HTERT RPE-1 (cell line): ENCODE data around the gene NUP62.

Experiments used
- in situ Hi-C: fragments of 300-500 bp; cut with MboI; formaldehyde crosslinking; loops from 4 replicates; pipeline ENCODE4 v1.14.3; 2020; ENCODE audit warnings: low sequenced_read_pairs

Gene NUP62

GRCh38 chr19:49882643-49883042 is 46.7 kb downstream of the NUP62 start:
- in situ Hi-C loops = no loop called here

- in situ Hi-C loops = no loop called here
Observed at GRCh38 chr19:49881672-49882394, 47.5 kb downstream of the NUP62 start.

- in situ Hi-C loops = no loop called here
Observed at GRCh38 chr19:49881186-49881585, 48.1 kb downstream of the NUP62 start.

- in situ Hi-C loops = no loop called here
Observed at GRCh38 chr19:49880162-49880869, 49.0 kb downstream of the NUP62 start.

- in situ Hi-C loops = no loop called here
Observed at GRCh38 chr19:49879243-49879963, 49.9 kb downstream of the NUP62 start.

- in situ Hi-C loops = no loop called here
Observed at GRCh38 chr19:49878744-49879070, 50.6 kb downstream of the NUP62 start.

- in situ Hi-C loops = no loop called here
Observed at GRCh38 chr19:49877879-49878743, 51.2 kb downstream of the NUP62 start.

GRCh38 chr19:49877020-49877878 is 52.1 kb downstream of the NUP62 start, which contains the start of the genes AKT1S1 and TBC1D17:
Gene AKT1S1 (minus strand): TSS chr19:49877355. CDS start chr19:49873295, 4,060 bp downstream.
Gene TBC1D17 (plus strand): TSS chr19:49877702. CDS start chr19:49877724, 22 bp downstream.
- in situ Hi-C loops = no loop called here

- in situ Hi-C loops = no loop called here
Observed at GRCh38 chr19:49876422-49877019, 52.8 kb downstream of the NUP62 start.

GRCh38 chr19:49875857-49876421 is 53.4 kb downstream of the NUP62 start:
- in situ Hi-C loops = no loop called here

GRCh38 chr19:49875177-49875576 is 54.1 kb downstream of the NUP62 start:
- in situ Hi-C loops = no loop called here

GRCh38 chr19:49874503-49875157 is 54.7 kb downstream of the NUP62 start:
- in situ Hi-C loops = no loop called here

- in situ Hi-C loops = no loop called here
Observed at GRCh38 chr19:49873834-49874233, 55.5 kb downstream of the NUP62 start.

- in situ Hi-C loops = no loop called here
Observed at GRCh38 chr19:49873129-49873521, 56.2 kb downstream of the NUP62 start.

GRCh38 chr19:49872245-49873128 is 56.8 kb downstream of the NUP62 start:
- in situ Hi-C loops = no loop called here

GRCh38 chr19:49871349-49871985 is 57.8 kb downstream of the NUP62 start:
- in situ Hi-C loops = no loop called here

- in situ Hi-C loops = no loop called here
Observed at GRCh38 chr19:49870309-49870901, 58.9 kb downstream of the NUP62 start.
